Natural killer cell treated with Interleukin-12 subunit alpha and Interleukin-12 subunit beta and Interleukin-15 and Interleukin-18, amount 100 ng/mL, for 72 hours (primary cell): ENCODE results near the gene HLA-DRB1. TPM values are rescaled to one million over a fixed set of nuclear protein-coding genes. Genes with fewer than 3 reads are reported as not detected.
"Not testable (repeated sequence)": the region's sequence is repeated elsewhere in the genome, so short reads cannot be mapped to it uniquely, and the experiment has no call there.

ENCODE experiments used
- ATAC-seq, 2 donors: fragments of 150-1000 bp; cut with Tn5 transposase in 1 of 2; sonication (Bioruptor Pico), chemical (Tn5 transposase) in 1 of 2; 2 replicates each; pipeline ENCODE4 v1.10.0; 2021
- DNase-seq: peaks from one replicate; pipeline ENCODE4 v3.0.0; 2022; ENCODE audit warnings: low spot score
- H3K27ac Mint-ChIP-seq, 2 donors: 1 replicate in 1 of 2; 2 replicates in 1 of 2; pipeline ENCODE4 v1.8.0; 2022; ENCODE audit warnings: mixed read lengths in 2 of 2, mild to moderate bottlenecking in 1 of 2, moderate library complexity in 1 of 2
- H3K27me3 Mint-ChIP-seq, 2 donors: 1 replicate in 1 of 2; 2 replicates in 1 of 2; pipeline ENCODE4 v1.8.0; 2022; ENCODE audit warnings: mixed read lengths in 2 of 2
- H3K36me3 Mint-ChIP-seq: one replicate; pipeline ENCODE4 v1.8.0; 2022; ENCODE audit warnings: mixed read lengths
- H3K4me1 Mint-ChIP-seq, 2 donors: 1 replicate in 1 of 2; 2 replicates in 1 of 2; pipeline ENCODE4 v1.8.0; 2022; ENCODE audit warnings: low read depth in 2 of 2, mixed read lengths in 2 of 2, mild to moderate bottlenecking in 1 of 2
- H3K4me3 Mint-ChIP-seq: one replicate; pipeline ENCODE4 v1.8.0; 2022; ENCODE audit warnings: mixed read lengths
- H3K9me3 Mint-ChIP-seq: 2 replicates; pipeline ENCODE4 v1.8.0; 2022; ENCODE audit warnings: mixed read lengths
- total RNA-seq, 2 donors: library from RNA; stranded (reverse); gene quantifications; one replicate each; pipeline ENCODE4 v1.2.3, GENCODE V29; 2022

The HLA-DRB1 gene
- total RNA-seq, 2 donors from 2014 or later = 69.9 to 117 TPM

- no peak for DNase-seq
- Mint-ChIP-seq H3K9me3 (no peaks in the 10 kb centered on the region), H3K27me3 (peaks cover 0 to 6% of the 10 kb centered on the region in 2 donors), H3K4me3 (peak overlapping the region; percentile 29), H3K36me3 (no peaks in the 10 kb centered on the region), H3K4me1 (peaks cover 24 to 40% of the 10 kb centered on the region in 2 donors), H3K27ac (peak overlapping the region in 1 of 2 donors; percentile 86)
- no peak for ATAC-seq
These were observed 13.6 kb upstream of the HLA-DRB1 start for GRCh38 chr6:32603222-32603621.

GRCh38 chr6:32602383-32602782 lies 12.7 kb upstream of the HLA-DRB1 start:
- DNase-seq (no peak), ATAC-seq (no peak)
- Mint-ChIP-seq H3K27me3 (peaks cover 0 to 3% of the 10 kb centered on the region in 2 donors), H3K4me1 (peaks cover 21 to 34% of the 10 kb centered on the region in 2 donors), H3K4me3 (peak overlapping the region; percentile 29), H3K36me3 (no peaks in the 10 kb centered on the region), H3K9me3 (no peaks in the 10 kb centered on the region), H3K27ac (peak overlapping the region; percentile 24 to 86)

- H3K4me1 Mint-ChIP-seq = peaks cover 6 to 7% of the 10 kb centered on the region in 2 donors
- ATAC-seq (peak in 1 of 2 donors; percentile 71), DNase-seq (no peak)
- H3K27ac Mint-ChIP-seq = no peak overlapping the region
- peaks cover 0 to 2% of the 10 kb centered on the region in 2 donors for H3K27me3 Mint-ChIP-seq
- H3K4me3 Mint-ChIP-seq = no peak overlapping the region
- H3K36me3 Mint-ChIP-seq = no peaks in the 10 kb centered on the region
- H3K9me3 Mint-ChIP-seq = no peaks in the 10 kb centered on the region
These were observed 7.4 kb upstream of the HLA-DRB1 start for GRCh38 chr6:32597024-32597423.

GRCh38 chr6:32590713-32591112 lies 1.1 kb upstream of the HLA-DRB1 start:
- not testable (repeated sequence) for H3K27ac Mint-ChIP-seq, H3K9me3 Mint-ChIP-seq, H3K27me3 Mint-ChIP-seq, ATAC-seq, H3K4me3 Mint-ChIP-seq, DNase-seq
- Mint-ChIP-seq H3K4me1 (peaks cover 24 to 26% of the 10 kb centered on the region in 2 donors), H3K36me3 (peaks cover 13% of the 10 kb centered on the region)

GRCh38 chr6:32588156-32588555 lies 1.5 kb downstream of the HLA-DRB1 start:
- peak overlapping the region in 1 of 2 donors; percentile 1 for H3K27ac Mint-ChIP-seq
- H3K4me1 Mint-ChIP-seq = peaks cover 32 to 41% of the 10 kb centered on the region in 2 donors
- H3K4me3 Mint-ChIP-seq = peak overlapping the region; percentile 53

GRCh38 chr6:32583527-32583898 lies 6.1 kb downstream of the HLA-DRB1 start:
- no peak for ATAC-seq

More at GRCh38 chr6:32588156-32588555, 1.5 kb downstream of the HLA-DRB1 start:
- Mint-ChIP-seq H3K9me3 (no peaks in the 10 kb centered on the region), H3K36me3 (peaks cover 13% of the 10 kb centered on the region), H3K27me3 (no peaks in the 10 kb centered on the region)
- no peak for ATAC-seq
- DNase-seq = no peak

GRCh38 chr6:32581315-32582095 lies 8.1 kb downstream of the HLA-DRB1 start:
- ATAC-seq (no peak), DNase-seq (no peak)
- no peaks in the 10 kb centered on the region for H3K9me3 Mint-ChIP-seq
- peaks cover 23% of the 10 kb centered on the region for H3K36me3 Mint-ChIP-seq
- no peak overlapping the region for H3K27ac Mint-ChIP-seq
- H3K4me1 Mint-ChIP-seq = peaks cover 12 to 31% of the 10 kb centered on the region in 2 donors
- H3K27me3 Mint-ChIP-seq = no peaks in the 10 kb centered on the region
- H3K4me3 Mint-ChIP-seq = no peak overlapping the region

More at GRCh38 chr6:32583527-32583898, 6.1 kb downstream of the HLA-DRB1 start:
- Mint-ChIP-seq H3K27me3 (no peaks in the 10 kb centered on the region), H3K4me1 (peaks cover 26 to 41% of the 10 kb centered on the region in 2 donors), H3K4me3 (no peak overlapping the region), H3K27ac (peak overlapping the region in 1 of 2 donors; percentile 79), H3K9me3 (no peaks in the 10 kb centered on the region), H3K36me3 (peaks cover 32% of the 10 kb centered on the region)
- no peak for DNase-seq

- peaks cover 19% of the 10 kb centered on the region for H3K36me3 Mint-ChIP-seq
- H3K27ac Mint-ChIP-seq = no peak overlapping the region
These were observed 9.1 kb downstream of the HLA-DRB1 start for GRCh38 chr6:32580593-32580992.

GRCh38 chr6:32578962-32579361 lies 10.7 kb downstream of the HLA-DRB1 start:
- peaks cover 19% of the 10 kb centered on the region for H3K36me3 Mint-ChIP-seq
- H3K27ac Mint-ChIP-seq = no peak overlapping the region
- H3K9me3 Mint-ChIP-seq = no peaks in the 10 kb centered on the region
- ATAC-seq (no peak), DNase-seq (no peak)
- H3K27me3 Mint-ChIP-seq = no peaks in the 10 kb centered on the region
- peaks cover 0 to 16% of the 10 kb centered on the region in 2 donors for H3K4me1 Mint-ChIP-seq
- H3K4me3 Mint-ChIP-seq = peak overlapping the region; percentile 36

More at GRCh38 chr6:32580593-32580992, 9.1 kb downstream of the HLA-DRB1 start:
- Mint-ChIP-seq H3K27me3 (no peaks in the 10 kb centered on the region), H3K9me3 (no peaks in the 10 kb centered on the region), H3K4me3 (no peak overlapping the region), H3K4me1 (peaks cover 7 to 25% of the 10 kb centered on the region in 2 donors)
- ATAC-seq (no peak), DNase-seq (no peak)

GRCh38 chr6:32577493-32577892 lies 12.2 kb downstream of the HLA-DRB1 start:
- not testable (repeated sequence) for ATAC-seq, H3K9me3 Mint-ChIP-seq, DNase-seq, H3K27me3 Mint-ChIP-seq, H3K4me3 Mint-ChIP-seq, H3K27ac Mint-ChIP-seq
- Mint-ChIP-seq H3K36me3 (peaks cover 19% of the 10 kb centered on the region), H3K4me1 (peaks cover 0 to 10% of the 10 kb centered on the region in 2 donors)

GRCh38 chr6:32576250-32576649 lies 13.4 kb downstream of the HLA-DRB1 start:
- Mint-ChIP-seq H3K9me3 (no peaks in the 10 kb centered on the region), H3K27ac (no peak overlapping the region), H3K27me3 (no peaks in the 10 kb centered on the region), H3K36me3 (peaks cover 7% of the 10 kb centered on the region), H3K4me3 (no peak overlapping the region), H3K4me1 (peaks cover 0 to 10% of the 10 kb centered on the region in 2 donors)
- DNase-seq (no peak), ATAC-seq (no peak)

- DNase-seq = no peak
- H3K36me3 Mint-ChIP-seq = no peaks in the 10 kb centered on the region
- no peak for ATAC-seq
- H3K27ac Mint-ChIP-seq = no peak overlapping the region
- H3K4me3 Mint-ChIP-seq = no peak overlapping the region
- no peaks in the 10 kb centered on the region for H3K9me3 Mint-ChIP-seq
- peaks cover 0 to 4% of the 10 kb centered on the region in 2 donors for H3K27me3 Mint-ChIP-seq
- H3K4me1 Mint-ChIP-seq = peaks cover 6 to 14% of the 10 kb centered on the region in 2 donors
These were observed 19.2 kb downstream of the HLA-DRB1 start for GRCh38 chr6:32570363-32570905.

GRCh38 chr6:32568561-32568960 lies 21.1 kb downstream of the HLA-DRB1 start:
- no peak for ATAC-seq
- H3K4me3 Mint-ChIP-seq = peak overlapping the region; percentile 59
- peak overlapping the region; percentile 76 to 86 for H3K27ac Mint-ChIP-seq
- peaks cover 6 to 14% of the 10 kb centered on the region in 2 donors for H3K4me1 Mint-ChIP-seq
- H3K36me3 Mint-ChIP-seq = no peaks in the 10 kb centered on the region
- H3K9me3 Mint-ChIP-seq = no peaks in the 10 kb centered on the region
- DNase-seq = no peak
- peaks cover 0 to 4% of the 10 kb centered on the region in 2 donors for H3K27me3 Mint-ChIP-seq

- H3K27me3 Mint-ChIP-seq = peaks cover 6% of the 10 kb centered on the region in 2 donors
- H3K27ac Mint-ChIP-seq = no peak overlapping the region
- H3K4me3 Mint-ChIP-seq = no peak overlapping the region
- H3K36me3 Mint-ChIP-seq = no peaks in the 10 kb centered on the region
- H3K4me1 Mint-ChIP-seq = peaks cover 6 to 14% of the 10 kb centered on the region in 2 donors
- H3K9me3 Mint-ChIP-seq = no peaks in the 10 kb centered on the region
- DNase-seq = no peak
- no peak for ATAC-seq
These were observed 22.7 kb downstream of the HLA-DRB1 start for GRCh38 chr6:32566957-32567356.
